NOMO-1 treated with dmso at 0.1 percent for 144 hours (cell line): ENCODE measurements around the gene CDC42.
A peak's percentile ranks its signal among the peaks of the same experiment; 100 is the strongest.
"Not testable (repeated sequence)": the region's sequence is repeated elsewhere in the genome, so short reads cannot be mapped to it uniquely, and the experiment has no call there.

Source experiments
- DNase-seq: peaks from one replicate; lab custom pipeline; 2025; ENCODE audit not compliant: unreplicated experiment; lab: John Stamatoyannopoulos, UW

CDC42 gene

DNA sequence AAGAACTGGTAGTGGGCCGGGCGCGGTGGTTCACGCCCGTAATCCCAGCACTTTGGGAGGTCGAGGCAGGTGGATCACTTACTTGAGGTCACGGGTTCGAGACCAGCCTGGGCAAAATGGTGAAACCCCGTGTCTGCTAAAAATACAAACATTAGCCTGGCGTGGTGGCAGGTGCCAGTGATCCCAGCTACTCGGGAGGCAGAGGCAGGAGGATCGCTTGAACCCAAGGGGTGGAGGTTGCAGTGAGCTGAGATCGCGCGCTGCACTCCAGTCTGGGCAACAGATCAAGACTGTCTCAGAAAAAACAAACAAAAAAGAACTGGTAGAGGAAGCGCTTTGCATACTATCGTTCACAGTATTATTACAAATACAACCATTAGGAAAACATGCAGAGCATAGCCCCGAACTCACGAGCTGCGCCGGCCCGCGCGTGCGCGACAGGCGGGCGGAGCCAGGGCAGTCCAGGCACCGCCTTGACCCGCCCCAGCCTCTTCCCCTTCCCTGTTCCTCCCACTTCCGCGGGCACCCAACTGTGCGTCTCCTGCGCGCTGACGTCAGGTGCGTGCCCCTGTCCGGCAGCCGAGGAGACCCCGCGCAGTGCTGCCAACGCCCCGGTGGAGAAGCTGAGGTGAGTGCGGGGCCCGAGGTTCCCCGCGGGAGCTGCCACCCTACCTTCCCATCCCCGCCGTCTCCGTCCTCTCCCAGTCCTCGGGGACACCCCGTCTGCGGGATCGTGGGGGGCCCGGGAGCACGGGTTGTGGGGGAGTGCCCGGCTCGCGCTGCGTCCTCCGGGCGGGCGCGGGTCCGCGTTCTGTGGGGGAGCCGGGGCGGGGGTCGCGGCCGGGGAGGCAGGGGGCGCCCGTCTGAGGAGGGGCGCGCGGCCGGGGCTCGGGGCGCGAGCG is at the start of gene CDC42:
Gene CDC42 (plus strand): TSS at position 595 of the 902 bp plus-strand sequence. CDS start 25,770 bp downstream, outside the sequence.
- peak; percentile 98 for DNase-seq

DNA sequence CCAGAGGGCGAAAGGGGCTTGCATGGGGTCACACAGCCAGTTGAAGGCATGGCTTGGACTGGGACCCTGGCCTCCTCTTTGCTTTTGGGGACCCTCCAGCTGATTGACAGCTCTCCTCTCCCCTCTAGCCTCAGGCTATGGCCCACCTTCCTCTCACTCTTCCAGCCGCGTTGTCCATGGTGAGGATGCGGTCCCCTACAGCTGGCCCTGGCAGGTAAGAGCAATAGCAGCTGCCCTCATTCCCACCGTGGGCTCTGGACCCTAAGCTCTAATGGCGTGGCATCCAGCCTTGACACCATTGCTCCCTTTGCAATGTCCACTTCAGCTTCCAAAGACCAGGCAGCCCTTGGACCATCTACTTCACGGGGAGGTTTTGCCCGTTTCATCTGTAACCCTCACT is 49.6 kb upstream of the CDC42 start:
- not testable (repeated sequence) for DNase-seq

DNA sequence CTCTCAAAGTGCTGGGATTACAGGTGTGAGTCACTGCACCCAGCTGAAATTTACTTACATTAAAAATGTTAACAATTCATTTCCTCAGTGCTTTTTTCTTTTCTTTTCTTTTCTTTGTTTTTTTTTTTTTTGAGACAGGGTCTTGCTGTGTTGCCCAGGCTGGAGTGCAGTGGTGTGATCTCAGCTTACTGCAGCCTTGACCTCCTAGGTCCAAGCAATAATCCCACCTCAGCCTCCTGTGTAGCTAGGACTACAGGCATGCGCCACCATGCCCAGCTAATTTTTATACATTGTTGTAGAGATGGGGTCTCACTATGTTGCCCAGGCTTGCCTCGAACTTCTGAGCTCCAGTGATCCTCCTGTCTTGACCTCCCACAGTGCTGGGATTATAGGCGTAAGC is 48.5 kb upstream of the CDC42 start:
- DNase-seq = not testable (repeated sequence)

DNA sequence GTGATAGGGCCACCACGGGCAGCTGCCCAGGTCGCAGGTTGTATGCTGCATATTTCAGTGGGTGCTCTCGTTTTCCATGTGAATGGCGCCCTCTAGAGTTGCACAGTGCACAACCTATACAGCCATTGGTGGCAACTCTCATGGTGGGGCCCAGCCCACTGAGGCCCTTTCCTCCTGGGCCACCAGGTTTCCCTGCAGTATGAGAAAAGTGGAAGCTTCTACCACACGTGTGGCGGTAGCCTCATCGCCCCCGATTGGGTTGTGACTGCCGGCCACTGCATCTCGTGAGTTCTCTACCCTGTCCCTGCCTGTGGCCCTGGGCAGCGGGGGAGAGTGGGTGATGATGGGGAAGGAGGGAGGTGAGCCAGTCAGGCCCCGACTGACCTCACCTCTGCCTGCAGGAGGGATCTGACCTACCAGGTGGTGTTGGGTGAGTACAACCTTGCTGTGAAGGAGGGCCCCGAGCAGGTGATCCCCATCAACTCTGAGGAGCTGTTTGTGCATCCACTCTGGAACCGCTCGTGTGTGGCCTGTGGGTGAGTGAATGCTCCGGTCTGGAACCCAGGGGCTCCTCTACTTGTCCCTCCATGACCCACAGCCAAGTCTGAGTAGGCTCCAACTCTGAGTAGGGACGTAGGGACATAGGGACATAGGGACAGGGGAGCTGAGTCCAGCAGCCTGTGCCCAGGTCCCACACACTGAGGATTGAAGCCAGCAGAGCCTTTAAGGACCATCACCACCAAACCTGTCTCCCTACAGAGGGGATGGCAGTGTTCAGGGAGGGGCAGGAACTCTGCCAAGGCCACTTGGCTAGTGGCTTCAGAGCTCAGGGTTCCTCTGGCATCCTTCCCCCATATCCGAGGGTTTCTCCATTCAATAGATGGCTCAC is 47.0 kb upstream of the CDC42 start:
- not testable (repeated sequence) for DNase-seq

DNA sequence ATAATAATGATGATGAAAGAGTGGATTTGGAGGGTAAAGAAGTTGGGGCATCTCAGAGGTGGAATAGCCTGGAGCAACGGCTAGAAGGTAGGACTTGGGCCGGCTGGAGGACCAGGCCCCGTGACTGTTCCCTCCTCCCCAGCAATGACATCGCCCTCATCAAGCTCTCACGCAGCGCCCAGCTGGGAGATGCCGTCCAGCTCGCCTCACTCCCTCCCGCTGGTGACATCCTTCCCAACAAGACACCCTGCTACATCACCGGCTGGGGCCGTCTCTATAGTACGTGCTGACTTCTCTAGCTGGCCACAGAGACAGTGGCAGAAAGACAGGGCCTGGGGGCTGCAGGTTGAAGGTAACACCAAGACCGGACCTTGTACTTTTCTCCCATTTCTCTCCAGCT is 45.8 kb upstream of the CDC42 start:
- DNase-seq = not testable (repeated sequence)

DNA sequence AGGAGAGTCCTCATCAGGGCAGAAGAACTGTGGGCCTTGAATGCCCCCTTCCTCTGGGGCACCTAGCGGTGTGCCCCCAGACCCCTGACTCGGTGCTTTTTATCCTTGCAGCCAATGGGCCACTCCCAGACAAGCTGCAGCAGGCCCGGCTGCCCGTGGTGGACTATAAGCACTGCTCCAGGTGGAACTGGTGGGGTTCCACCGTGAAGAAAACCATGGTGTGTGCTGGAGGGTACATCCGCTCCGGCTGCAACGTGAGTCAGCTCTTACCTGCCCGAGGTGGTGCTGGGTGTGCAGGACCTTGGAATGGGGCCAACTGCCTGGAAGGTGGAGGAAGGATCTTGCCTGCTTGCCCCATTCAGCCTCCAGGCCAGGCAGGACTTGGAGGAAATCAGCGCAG is 45.2 kb upstream of the CDC42 start:
- not testable (repeated sequence) for DNase-seq

DNA sequence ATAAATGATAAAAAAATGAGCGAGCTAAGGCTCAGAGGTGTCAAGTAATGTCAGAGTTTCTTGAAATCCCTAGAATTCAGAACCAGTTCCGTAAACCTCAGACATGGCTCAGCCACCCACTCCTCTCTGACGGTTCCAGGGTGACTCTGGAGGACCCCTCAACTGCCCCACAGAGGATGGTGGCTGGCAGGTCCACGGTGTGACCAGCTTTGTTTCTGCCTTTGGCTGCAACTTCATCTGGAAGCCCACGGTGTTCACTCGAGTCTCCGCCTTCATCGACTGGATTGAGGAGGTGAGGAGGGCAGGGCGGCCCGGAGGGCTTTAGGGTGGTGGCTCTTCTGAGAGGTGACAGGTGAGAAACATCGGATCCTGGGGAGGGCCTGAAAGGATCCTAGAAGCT is 42.9 kb upstream of the CDC42 start:
- not testable (repeated sequence) for DNase-seq

DNA sequence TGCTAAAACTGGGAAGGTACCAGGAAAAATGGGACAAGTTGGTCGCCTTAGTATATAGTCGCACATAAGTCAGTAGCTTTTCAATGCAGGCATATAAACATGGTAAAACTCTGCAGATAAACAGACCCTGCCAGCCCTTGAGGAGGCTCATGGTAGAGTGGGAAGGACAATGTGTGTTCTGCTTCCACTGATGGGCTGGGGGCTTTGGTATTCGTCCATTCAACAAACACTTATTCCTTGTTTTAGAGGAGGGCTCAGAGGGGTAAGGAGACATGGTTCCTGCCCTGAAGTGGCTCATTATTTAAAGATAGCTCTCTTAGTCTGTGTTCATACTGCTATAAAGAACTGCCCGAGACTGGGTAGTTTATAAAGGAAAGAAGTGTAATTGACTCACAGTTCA is 39.8 kb upstream of the CDC42 start:
- not testable (repeated sequence) for DNase-seq

DNA sequence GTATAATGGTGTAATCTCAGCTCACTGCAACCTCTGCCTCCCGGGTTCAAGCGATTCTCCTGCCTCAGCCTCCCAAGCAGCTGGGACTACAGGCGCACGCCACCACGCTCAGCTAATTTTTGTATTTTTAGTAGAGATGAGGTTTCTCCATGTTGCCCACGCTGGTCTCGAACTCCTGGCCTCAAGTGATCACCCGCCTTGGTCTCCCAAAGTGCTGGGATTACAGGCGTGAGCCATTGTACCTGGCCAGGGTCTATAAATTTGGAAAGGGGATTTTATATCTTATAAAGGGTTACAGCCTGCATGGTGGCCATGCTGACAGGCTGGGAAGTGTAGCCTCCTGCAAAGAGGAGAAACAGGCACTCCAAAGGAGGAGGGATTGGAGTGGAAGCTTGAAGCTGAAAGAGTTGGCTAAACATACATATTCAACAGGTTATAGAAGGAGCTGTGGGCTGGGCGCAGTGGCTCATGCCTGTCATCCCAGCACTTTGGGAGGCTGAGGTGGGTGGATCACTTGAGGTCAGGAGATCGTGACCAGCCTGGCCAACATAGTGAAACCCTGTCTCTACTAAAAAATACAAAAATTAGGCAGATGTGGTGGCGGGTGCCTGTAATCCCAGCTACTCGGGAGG is 37.8 kb upstream of the CDC42 start:
- DNase-seq = not testable (repeated sequence)

DNA sequence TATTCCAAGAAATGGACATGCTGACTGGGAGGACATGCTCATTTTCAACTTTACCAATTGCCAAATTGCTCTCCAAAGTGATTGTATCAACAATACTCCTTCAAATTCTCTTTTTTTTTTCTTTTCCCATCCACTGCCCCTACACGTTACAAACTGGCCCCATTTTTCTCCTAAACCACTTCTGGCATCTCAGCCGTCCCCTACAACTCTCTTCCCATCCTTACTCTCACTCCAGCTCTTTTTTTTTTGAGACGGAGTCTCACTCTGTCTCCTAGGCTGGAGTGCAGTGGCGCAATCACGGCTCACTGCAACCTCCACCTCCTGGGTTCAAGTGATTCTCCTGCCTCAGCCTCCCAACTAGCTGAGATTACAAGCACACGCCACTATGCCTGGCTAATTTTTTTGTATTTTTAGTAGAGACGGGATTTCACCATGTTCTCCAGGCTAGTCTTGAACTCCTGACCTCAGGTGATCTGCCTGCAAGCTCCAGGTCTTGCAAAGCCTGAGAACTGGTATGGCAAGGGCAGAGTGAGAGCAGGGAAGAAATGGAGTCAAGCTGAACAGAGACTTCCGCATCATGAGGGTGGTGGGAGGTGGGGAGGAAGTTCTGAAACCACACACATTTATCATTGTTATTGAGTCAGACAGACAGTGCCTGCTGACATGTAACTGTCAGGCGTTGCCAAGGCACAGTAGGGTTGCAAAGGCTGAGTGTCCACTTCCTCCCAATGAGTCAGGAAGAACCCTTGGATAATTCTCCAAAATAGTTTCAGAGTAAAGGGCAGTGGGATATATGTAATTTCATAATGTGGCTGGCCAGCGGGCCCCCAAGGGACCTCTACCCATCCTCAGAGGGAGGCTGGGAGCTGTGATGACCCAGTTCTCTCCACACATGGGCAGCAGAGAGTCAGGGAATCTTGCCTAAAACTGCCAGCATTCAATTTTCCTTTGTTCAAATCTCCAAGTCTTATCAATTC is 33.6 kb upstream of the CDC42 start:
- peak; percentile 94 for DNase-seq

DNA sequence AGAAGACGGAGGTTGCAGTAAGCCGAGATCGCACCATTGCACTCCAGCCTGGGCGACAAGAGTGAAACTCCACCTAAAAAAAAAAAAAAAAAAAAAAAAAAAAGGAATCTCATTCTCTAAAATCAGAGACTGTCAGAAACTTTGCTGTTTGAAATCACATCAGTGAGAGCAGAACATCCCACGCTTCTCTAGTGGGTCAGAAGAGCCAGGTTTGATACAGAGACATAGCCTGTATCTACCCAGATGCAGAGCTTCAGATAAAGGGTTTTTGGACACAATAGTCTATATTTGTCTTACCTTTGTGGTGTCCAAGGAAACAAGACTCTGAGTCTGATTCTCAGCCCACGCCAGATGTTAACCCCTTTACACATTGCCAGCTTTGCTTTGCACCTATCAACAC is 31.4 kb upstream of the CDC42 start:
- DNase-seq = no peak

DNA sequence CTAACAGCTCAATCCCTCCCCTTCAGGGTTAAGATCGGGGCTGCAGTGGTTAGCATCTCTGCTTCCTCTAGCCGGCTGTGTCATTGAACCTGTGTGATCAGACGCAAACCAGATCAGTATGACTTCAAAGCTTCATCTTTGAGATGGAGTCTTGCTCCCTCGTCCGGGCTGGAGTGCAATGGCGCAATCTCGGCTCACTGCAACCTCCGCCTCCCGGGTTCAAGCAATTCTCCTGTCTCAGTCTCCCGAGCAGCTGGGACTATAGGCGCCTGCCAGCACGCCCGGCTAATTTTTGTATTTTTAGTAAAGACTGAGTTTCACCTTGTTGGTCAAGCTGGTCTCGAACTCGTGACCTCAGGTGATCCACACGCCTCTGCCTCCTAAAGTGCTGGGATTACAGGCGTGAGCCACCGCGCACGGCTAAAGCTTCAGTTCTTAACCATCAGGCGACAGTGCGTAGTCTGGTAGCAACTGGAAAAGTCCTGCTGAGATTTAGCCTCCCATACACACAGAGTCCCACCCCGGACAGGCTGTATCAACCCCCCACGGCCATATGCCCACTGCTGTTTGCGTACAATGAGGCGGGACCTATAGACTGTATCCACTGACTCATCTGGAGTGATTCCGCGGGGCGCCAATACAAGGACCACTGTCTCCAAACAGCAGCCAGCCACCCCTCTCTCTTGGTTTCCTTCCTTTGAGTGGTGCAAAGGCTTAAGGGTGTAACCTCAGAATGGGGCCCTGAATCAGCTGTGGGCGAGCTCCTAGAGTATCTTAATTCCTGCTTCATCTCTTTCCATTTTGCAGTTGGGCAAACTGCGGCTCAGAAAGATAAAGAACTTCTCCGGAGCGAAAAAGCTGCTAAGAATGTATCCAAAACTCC is 27.8 kb upstream of the CDC42 start:
- peak; percentile 83 for DNase-seq

DNA sequence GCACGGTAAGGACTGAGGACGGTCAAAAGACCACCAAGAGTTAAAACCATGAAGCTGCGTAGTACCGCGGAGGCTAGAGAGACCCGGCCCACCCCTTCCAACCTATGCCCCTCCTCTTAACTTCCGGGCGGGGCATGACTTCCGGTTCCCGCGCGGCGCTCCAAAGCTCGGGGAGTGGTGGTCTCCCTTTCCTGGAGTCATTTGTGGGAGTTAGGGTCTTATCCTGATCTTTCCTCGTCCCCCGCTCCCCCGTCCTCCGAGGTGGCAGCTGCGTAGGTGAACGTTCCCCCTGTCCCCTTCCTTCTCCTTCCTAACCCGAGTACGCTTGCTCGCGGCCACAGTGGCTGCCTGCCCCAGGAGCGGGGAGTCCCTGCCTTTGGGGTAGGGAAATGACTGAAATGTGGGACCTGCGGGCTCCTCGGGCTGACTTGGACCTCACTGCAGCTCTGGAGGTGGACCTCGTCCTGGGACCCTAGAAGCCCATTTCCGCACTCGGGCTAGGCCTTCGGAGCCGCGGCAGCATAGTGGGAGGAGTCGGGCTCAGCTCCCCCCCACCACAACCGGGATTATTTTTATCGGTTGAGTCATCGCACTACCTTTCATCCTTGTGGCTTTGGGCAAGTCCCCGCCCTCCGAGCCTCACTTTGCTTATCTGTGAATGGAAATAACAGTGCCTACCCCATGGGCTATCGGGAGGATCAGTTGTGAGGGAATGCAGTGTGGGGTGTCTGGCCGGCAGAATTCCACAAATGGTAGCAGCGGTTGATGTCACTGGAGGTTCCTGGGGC is 26.9 kb upstream of the CDC42 start:
- peak; percentile 93 for DNase-seq

DNA sequence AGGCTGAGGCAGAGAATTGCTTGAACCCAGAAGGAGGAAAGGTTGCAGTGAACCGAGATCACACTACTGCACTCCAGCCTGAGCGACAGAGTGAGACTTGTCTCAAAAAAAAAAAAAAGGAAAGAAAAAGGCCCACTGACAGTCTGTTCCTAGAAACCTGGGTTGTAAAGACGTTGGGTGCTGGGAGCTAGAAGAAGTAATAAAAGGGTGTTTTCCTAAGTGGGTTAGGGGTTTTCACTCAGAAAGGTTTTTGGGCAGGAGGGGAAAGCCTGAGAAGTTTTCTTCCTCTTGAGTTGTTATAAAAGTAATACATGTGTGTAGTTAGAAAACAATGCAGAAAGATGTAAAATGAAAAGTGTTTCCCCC is 25.6 kb upstream of the CDC42 start:
- no peak for DNase-seq

DNA sequence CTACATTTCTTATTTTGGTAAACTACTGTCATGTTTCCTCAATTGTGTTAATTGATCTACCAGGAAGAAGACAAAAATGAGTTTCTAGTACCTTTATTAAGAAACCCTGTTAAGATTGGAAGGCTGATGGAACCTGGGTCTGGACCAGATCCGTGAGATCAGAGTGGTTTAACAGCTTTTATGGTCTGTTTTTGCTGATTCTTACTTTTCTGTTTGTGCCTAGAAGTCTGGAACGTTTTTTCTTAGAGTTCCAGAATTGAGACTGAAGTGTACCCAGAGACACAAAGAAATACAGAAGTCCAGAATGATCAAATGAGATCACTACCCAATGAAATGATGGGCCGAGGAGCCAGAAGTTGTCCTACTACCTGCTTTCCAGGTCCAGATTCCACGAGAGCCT is 22.5 kb upstream of the CDC42 start:
- DNase-seq = no peak

DNA sequence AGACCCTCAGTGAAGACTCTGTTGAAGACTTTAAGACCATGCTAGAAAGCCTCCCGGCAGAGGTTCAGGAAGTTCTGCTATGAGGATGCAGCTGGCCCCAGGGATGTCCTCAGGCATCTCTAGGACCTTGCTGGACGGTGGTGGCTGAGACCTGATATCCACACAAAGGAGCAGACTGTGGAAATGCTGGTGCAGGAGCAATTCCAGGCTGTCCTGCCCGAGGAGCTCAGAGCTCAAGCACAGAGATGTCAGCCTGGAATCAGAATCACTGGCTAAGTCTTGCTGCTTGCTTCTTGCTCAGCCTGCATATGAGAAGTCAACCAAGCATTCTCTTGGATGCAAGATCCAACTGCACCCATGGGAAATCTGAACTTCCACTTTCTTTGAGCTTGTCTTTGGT is 22.0 kb upstream of the CDC42 start:
- DNase-seq = no peak

DNA sequence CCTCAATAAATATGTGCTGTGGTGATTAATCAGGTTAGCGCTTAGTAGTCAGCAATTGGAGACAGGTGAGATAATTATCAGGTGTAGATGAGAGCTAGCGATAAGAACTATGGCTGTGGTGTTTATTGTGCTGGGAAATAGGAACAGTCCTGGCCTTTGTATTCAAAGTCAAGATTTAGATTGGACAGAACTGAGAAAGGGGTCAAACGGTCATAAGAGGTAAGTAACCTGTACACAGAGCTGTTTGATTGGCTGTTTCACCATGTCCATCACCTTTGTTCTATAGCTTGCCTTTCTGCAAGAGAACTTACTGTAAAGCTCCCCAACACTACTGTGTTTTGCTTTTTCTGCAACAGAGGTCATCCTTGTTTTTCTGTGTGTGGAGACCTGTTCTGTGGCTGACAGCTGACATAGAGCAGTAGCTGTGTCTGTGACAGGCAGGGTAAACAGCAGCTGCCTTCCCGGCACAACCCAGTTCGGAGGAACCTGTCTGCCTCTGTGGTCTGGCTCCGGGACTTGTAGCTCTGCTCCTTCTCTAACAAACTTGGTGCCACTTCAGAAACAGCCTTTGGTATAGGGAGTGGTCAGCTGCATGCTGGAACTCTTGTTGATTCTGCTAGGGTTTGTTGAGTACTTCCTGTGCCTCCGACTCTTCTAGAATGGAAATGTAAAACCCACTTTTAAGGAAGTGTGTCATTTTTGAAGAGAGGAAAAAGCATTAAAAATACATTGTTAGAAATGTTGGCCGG is 21.1 kb upstream of the CDC42 start:
- no peak for DNase-seq

DNA sequence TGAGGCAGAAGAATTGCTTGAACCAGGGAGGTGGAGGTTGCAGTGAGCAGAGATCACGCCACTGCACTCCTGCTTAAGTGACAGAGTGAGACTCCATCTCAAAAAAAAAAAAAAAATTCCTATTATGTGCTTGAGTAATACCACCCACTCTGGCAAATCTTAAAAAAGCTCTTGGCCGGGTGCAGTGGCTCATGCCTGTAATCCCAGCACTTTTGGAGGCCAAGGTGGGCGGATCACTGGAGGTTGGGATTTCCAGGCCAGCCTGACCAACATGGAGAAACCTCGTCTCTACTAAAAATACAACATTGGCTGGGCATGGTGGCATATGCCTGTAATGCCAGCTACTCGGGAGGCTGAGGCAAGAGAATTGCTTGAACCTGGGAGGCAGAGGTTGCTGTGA is 17.7 kb upstream of the CDC42 start:
- not testable (repeated sequence) for DNase-seq
